IMR-90 (cell line): ENCODE measurements around the gene LRRC1. TPM values are rescaled to one million over a fixed set of nuclear protein-coding genes. Genes with fewer than 3 reads are reported as not detected.

Experiments used
- ATAC-seq: fragments of 200-7000 bp; cut with Tn5 transposase; 2 replicates; pipeline ENCODE4 v1.9.1; 2020; ENCODE audit warnings: low read depth, mild to moderate bottlenecking, moderate library complexity
- BruUV-seq: library from RNA; stranded (reverse); fragments of 400-500 nt; replicated peaks from 2 replicates; lab custom pipeline; 2021; lab: Mats Ljungman, UMichigan
- CTCF ChIA-PET: fragments of 300-600 bp; formaldehyde crosslinking; extraction: SDS; loops from one replicate; lab custom pipeline; 2021; ENCODE audit warnings: antibody characterized with exemption; lab: Yijun Ruan, JAX
- POLR2A ChIA-PET: fragments of 300-600 bp; sonication (Branson Sonifier 250); formaldehyde crosslinking; loops from one replicate; lab custom pipeline; 2022; ENCODE audit warnings: antibody characterized with exemption; ENCODE audit not compliant: unreplicated experiment; lab: Charles Lee
- DNase-seq: peaks from one replicate; pipeline ENCODE4 v3.0.0; 2013
- H2AFZ ChIP-seq: replicated peaks from 2 replicates; pipeline ENCODE3; 2013; ENCODE audit warnings: low read length, mild to moderate bottlenecking; ENCODE audit not compliant: poor library complexity
- H2AK5ac ChIP-seq: 2 replicates; pipeline ENCODE4 v1.6.1; 2013; ENCODE audit warnings: low read depth, low read length, inconsistent platforms
- H2AK9ac ChIP-seq: replicated peaks from 2 replicates; pipeline ENCODE3; 2013; ENCODE audit warnings: mild to moderate bottlenecking, low read depth, low read length, moderate library complexity; ENCODE audit not compliant: poor library complexity
- H2BK120ac ChIP-seq: 2 replicates; pipeline ENCODE4 v1.6.1; 2013; ENCODE audit warnings: low read depth, low read length, inconsistent platforms
- H2BK15ac ChIP-seq: 3 replicates; pipeline ENCODE4 v1.6.1; 2013; ENCODE audit warnings: low read depth, low read length, inconsistent platforms
- H2BK20ac ChIP-seq: 2 replicates; pipeline ENCODE4 v1.6.1; 2013; ENCODE audit warnings: low read depth, mild to moderate bottlenecking, inconsistent platforms, low read length, moderate library complexity
- H2BK5ac ChIP-seq: 2 replicates; pipeline ENCODE4 v1.6.1; 2013; ENCODE audit warnings: mild to moderate bottlenecking, low read depth, low read length, inconsistent platforms; ENCODE audit not compliant: poor library complexity, severe bottlenecking
- H3K14ac ChIP-seq: replicated peaks from 2 replicates; pipeline ENCODE4 v1.6.1; 2013; ENCODE audit warnings: low read depth, low read length, inconsistent platforms
- H3K18ac ChIP-seq: 2 replicates; pipeline ENCODE4 v1.6.1; 2013; ENCODE audit warnings: low read depth, low read length, control low read depth
- H3K23ac ChIP-seq: 2 replicates; pipeline ENCODE4 v1.6.1; 2013; ENCODE audit warnings: low read depth, low read length, inconsistent platforms
- H3K27ac ChIP-seq: 2 replicates; pipeline ENCODE4 v1.5.1; 2013; ENCODE audit warnings: mild to moderate bottlenecking, control low read depth, low read length; ENCODE audit not compliant: insufficient read depth
- H3K27me3 ChIP-seq: 2 replicates; pipeline ENCODE4 v1.6.1; 2013; ENCODE audit warnings: low read length; ENCODE audit not compliant: control insufficient read depth, insufficient read depth
- H3K36me3 ChIP-seq: 2 replicates; pipeline ENCODE4 v1.6.1; 2013; ENCODE audit warnings: low read length, mixed read lengths; ENCODE audit not compliant: control insufficient read depth, insufficient read depth
- H3K4ac ChIP-seq: 2 replicates; pipeline ENCODE4 v1.6.1; 2013; ENCODE audit warnings: low read depth, low read length, inconsistent platforms
- H3K4me1 ChIP-seq: 2 replicates; pipeline ENCODE4 v1.6.1; 2013; ENCODE audit warnings: low read length, mixed read lengths; ENCODE audit not compliant: control insufficient read depth, insufficient read depth
- H3K4me2 ChIP-seq: 2 replicates; pipeline ENCODE4 v1.6.1; 2013; ENCODE audit warnings: low read depth, mild to moderate bottlenecking, control low read depth, low read length, moderate library complexity
- H3K4me3 ChIP-seq: 2 replicates; pipeline ENCODE4 v1.5.1; 2013; ENCODE audit warnings: low read depth, mild to moderate bottlenecking, control low read depth, low read length, moderate library complexity; ENCODE audit not compliant: insufficient read depth
- H3K56ac ChIP-seq: 2 replicates; pipeline ENCODE4 v1.6.1; 2013; ENCODE audit warnings: low read length, inconsistent platforms; ENCODE audit not compliant: insufficient read depth; ENCODE audit errors: extremely low read depth
- H3K79me1 ChIP-seq, 2 experiments: 2 replicates each; pipeline ENCODE4 v1.6.1; 2013; ENCODE audit warnings: low read length in 2 of 2, inconsistent platforms in 1 of 2, low read depth in 1 of 2
- H3K9ac ChIP-seq: 2 replicates; pipeline ENCODE4 v1.6.1; 2013; ENCODE audit warnings: low read depth, low read length, control low read depth
- H3K9me1 ChIP-seq: 2 replicates; pipeline ENCODE4 v1.6.1; 2013; ENCODE audit warnings: low read length, inconsistent platforms; ENCODE audit not compliant: insufficient read depth
- H3K9me3 ChIP-seq: 2 replicates; pipeline ENCODE4 v1.6.1; 2013; ENCODE audit warnings: low read length; ENCODE audit not compliant: control insufficient read depth, insufficient read depth
- H4K20me1 ChIP-seq: 2 replicates; pipeline ENCODE4 v1.6.1; 2013; ENCODE audit warnings: low read length, inconsistent platforms; ENCODE audit not compliant: insufficient read depth
- H4K5ac ChIP-seq: 2 replicates; pipeline ENCODE4 v1.6.1; 2013; ENCODE audit warnings: mild to moderate bottlenecking, low read depth, low read length, control low read depth
- H4K8ac ChIP-seq, 2 experiments: 2 replicates each; pipeline ENCODE4 v1.6.1; 2013; ENCODE audit warnings: low read depth in 2 of 2, low read length in 2 of 2, control low read depth in 1 of 2, inconsistent platforms in 1 of 2
- H4K91ac ChIP-seq: 2 replicates; pipeline ENCODE4 v1.6.1; 2013; ENCODE audit warnings: low read depth, low read length, inconsistent platforms; ENCODE audit not compliant: insufficient read depth
- CEBPB ChIP-seq: IDR thresholded peaks from 2 replicates; pipeline ENCODE4 v1.6.1; 2012; ENCODE audit warnings: low read depth, low read length, improper control_type of control experiment
- FOS ChIP-seq: fragments of 150-350 bp; IDR thresholded peaks from 2 replicates; pipeline ENCODE4 v1.6.1; 2016; ENCODE audit warnings: low read depth, low read length
- MXI1 ChIP-seq: IDR thresholded peaks from 2 replicates; pipeline ENCODE4 v1.6.1; 2012; ENCODE audit warnings: low read depth, mild to moderate bottlenecking, low read length, moderate library complexity, borderline replicate concordance
- NFE2L2 ChIP-seq: fragments of 150-350 bp; IDR thresholded peaks from 2 replicates; pipeline ENCODE4 v1.6.1; 2016; ENCODE audit warnings: low read depth, mild to moderate bottlenecking, low read length
- POLR2A ChIP-seq: IDR thresholded peaks from 2 replicates; pipeline ENCODE4 v1.6.1; 2012; ENCODE audit warnings: mild to moderate bottlenecking, low read depth, low read length
- SMC3 ChIP-seq: fragments of 150-350 bp; IDR thresholded peaks from 2 replicates; pipeline ENCODE4 v1.6.1; 2016; ENCODE audit warnings: low read depth, mild to moderate bottlenecking, antibody characterized with exemption, low read length, moderate library complexity
- WGBS, 2 experiments: methylation state at CpG; one replicate each; pipeline versions ENCODE4 v1.1.5 to v1.1.7; 2013; ENCODE audit warnings: missing lambda C conversion rate in 2 of 2; ENCODE audit not compliant: insufficient read length in 1 of 2; ENCODE audit errors: extremely low coverage in 2 of 2; 5-methylcytosine and 5-hydroxymethylcytosine counted together
- dilution Hi-C: fragments of 300-500 bp; cut with HindIII; formaldehyde crosslinking; loops from one replicate; pipeline ENCODE4 v1.14.3; 2018; ENCODE audit warnings: low sequenced_read_pairs; ENCODE audit not compliant: unreplicated experiment
- in situ Hi-C: fragments of 300-500 bp; cut with MboI; formaldehyde crosslinking; loops from 3 replicates; pipeline ENCODE4 v1.14.3; 2019; ENCODE audit warnings: low sequenced_read_pairs, inconsistent platforms, mixed read lengths
- intact Hi-C: fragments of 100-400 bp; cut with micrococcal nuclease; formaldehyde crosslinking; loops from 2 replicates; pipeline ENCODE4 v1.10.0; 2022
- polyA plus RNA-seq, 3 experiments: library from polyadenylated mRNA; depleted of rRNA; stranded (reverse); fragments of >200 nt; gene quantifications; 2 replicates each; pipeline ENCODE4 v1.2.3, GENCODE V29; 2012; ENCODE audit warnings: low replicate concordance in 1 of 3
- total RNA-seq: library from RNA; depleted of rRNA; stranded (reverse); fragments of >200 nt; gene quantifications from 2 replicates; pipeline ENCODE4 v1.2.3, GENCODE V29; 2012
- TF ChIP-seq, protein P1 (sequence below): fragments of 150-350 bp; IDR thresholded peaks from 2 replicates; pipeline ENCODE4 v1.6.1; 2017; ENCODE audit warnings: mild to moderate bottlenecking, antibody characterized with exemption, low read length, low read depth

Gene LRRC1
- total and polyA plus RNA-seq, 2 of the 4 experiments (the other 2 are of a cell fraction), result 5.1 to 6.1 TPM

DNA sequence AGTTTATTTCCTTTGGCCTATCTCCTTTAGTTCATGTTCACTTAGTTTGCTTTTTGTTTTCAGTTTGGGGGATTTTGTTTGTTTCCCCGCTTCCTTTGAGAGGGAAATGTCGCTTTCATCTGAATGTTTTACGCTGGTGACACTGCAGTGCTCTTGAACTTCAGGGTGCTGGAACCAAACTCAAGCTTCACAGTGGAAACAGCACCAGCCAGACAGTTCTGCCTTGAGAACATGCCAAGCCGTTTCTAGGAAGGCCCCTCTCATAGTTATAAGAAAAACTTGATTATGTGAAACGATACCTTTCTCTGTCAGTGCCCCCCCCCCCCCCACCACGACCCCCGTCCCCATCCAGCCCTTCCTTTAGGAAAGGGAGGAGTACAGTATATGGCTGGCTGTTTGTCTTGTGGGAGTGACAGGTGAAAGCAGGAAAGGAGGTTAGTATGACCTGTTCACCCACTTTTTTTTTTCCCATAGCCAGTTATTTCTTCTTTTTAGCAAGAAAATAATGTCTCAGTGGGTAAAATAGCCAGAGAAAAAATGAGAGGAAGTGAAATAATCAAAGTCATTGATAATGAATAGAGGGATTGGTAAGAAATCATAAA is 130.1 kb downstream of the LRRC1 start:
- Histone ChIP-seq H2BK120ac (no peak overlapping the region), H2BK20ac (no peak overlapping the region), H3K18ac (no peak overlapping the region), H3K9me3 (no peaks in the 10 kb centered on the region), H3K9me1 (peaks cover 6% of the 10 kb centered on the region; the same call in 1 of the 2 replicates), H3K4me3 (no peak overlapping the region), H2AK9ac (no peak overlapping the region), H3K23ac (no peak overlapping the region), H4K91ac (no peak overlapping the region), H3K27ac (no peak overlapping the region), H3K4ac (no peak overlapping the region), H4K5ac (no peak overlapping the region), H3K56ac (no peak overlapping the region), H3K14ac (no peak overlapping the region), H2BK5ac (no peak overlapping the region), H3K4me1 (peaks cover 8% of the 10 kb centered on the region), H3K9ac (no peak overlapping the region), H3K79me1 (no peaks in the 10 kb centered on the region), H4K20me1 (no peaks in the 10 kb centered on the region), H3K27me3 (no peaks in the 10 kb centered on the region), H4K8ac (no peak overlapping the region), H2BK15ac (no peak overlapping the region), H3K4me2 (no peak overlapping the region), H3K36me3 (peaks cover 8% of the 10 kb centered on the region), H2AK5ac (no peak overlapping the region), H2AFZ (no peak overlapping the region)
- CTCF ChIA-PET, result interaction anchor here (1.0 kb wide), 1 partner anchor 320 kb away, joined by 3 read pairs; no protein-coding TSS in a partner anchor
- TF ChIP-seq MXI1, result no peak
- TF ChIP-seq FOS, result no peak
- TF ChIP-seq NFE2L2, result no peak
- TF ChIP-seq, protein P1, sequence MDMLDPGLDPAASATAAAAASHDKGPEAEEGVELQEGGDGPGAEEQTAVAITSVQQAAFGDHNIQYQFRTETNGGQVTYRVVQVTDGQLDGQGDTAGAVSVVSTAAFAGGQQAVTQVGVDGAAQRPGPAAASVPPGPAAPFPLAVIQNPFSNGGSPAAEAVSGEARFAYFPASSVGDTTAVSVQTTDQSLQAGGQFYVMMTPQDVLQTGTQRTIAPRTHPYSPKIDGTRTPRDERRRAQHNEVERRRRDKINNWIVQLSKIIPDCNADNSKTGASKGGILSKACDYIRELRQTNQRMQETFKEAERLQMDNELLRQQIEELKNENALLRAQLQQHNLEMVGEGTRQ, result no peak
- TF ChIP-seq SMC3, result no peak
- no peak for TF ChIP-seq CEBPB
- TF ChIP-seq POLR2A, result no peak
- dilution Hi-C loops (no loop called here), intact Hi-C loops (loop anchor here (10.0 kb wide), 1 partner anchor 130 kb away; the partner anchor contains the start of gene LRRC1), in situ Hi-C loops (loop anchor here (25.0 kb wide), 1 partner anchor 738 kb away; no protein-coding TSS in a partner anchor)
- 100% methylated on average over 3 of the region's 7 CpGs; no CpG with 5 or more reads in 1 of the 2 experiments for WGBS, 2 experiments
- BruUV-seq, result no TSS peak
- ATAC-seq (no peak), DNase-seq (no peak)
- POLR2A ChIA-PET, result no interaction called here
